Putamen (tissue), 1 donor: ENCODE results near the gene BCL11A.

Source experiments
- DNase-seq: peaks from one replicate; pipeline ENCODE4 v3.0.0-alpha.2; 2016; ENCODE audit warnings: low spot score

BCL11A gene

DNA sequence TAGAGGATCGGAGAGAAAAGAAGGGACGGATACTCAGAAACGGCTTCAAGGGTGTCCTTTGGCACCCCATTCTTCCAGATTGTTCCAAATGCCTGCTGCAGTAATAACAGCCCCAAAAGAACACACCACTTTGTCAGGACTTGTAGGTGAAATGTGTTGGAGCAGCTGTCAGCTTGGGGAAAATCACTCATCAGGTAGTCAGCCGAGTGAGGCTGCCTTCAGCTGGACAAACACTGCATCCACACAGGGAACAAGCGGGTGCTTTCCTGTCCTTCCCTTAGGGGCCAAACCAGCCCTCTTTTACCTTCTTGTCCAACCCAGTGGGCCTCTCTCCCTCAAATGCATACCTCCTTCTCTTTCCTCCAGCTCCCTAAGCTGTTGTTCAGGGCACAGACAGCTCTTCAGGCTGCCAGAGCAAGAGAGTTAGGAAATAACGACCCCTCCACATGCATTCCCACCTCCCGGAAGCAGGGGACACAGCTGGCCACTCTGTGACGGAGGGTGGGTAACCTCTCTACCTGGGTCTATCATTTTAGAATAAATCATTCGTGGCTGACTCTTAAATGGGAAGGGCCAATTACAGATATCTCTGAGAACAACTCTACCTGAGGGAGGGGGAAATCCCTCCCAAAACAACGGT is 48.1 kb downstream of the BCL11A start:
- DNase-seq = no peak

DNA sequence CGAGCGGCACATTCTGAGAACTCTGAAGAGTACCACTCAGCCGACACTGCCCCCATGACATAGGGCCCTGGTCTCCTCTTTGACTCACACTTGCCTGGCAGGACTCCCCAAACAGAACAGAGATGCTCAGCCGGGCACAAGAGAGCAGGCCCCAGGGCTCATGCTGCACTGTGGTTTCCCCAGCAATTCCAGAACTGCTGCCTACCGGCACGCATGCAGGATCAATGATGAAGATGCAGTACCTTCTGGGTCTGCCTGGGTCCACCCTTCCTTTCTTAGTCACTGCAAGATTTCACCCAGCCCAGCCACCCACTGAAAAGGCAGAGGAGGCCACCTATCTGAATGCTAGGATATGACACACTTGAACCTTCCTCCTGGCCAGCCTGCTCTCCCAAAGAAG is 49.4 kb downstream of the BCL11A start:
- DNase-seq = no peak

DNA sequence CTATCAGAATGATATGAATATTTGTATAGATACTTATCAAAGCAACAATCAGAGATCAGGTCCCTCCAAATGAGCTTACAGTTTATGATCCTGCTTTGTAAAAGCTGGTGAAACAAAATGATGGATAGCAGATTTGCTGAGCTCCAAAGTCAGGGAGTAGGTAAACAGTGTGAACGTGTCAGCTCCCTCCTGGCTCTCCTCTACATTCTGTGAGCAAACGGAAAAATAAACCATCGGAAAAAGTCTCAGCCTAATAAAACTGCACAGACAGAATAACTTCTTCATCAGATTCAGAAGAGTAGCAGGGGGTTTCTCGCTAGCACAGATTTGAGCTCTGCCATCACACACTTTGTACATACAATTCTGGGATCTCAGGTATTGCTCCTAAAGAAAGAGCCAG is 51.3 kb downstream of the BCL11A start:
- DNase-seq = no peak

DNA sequence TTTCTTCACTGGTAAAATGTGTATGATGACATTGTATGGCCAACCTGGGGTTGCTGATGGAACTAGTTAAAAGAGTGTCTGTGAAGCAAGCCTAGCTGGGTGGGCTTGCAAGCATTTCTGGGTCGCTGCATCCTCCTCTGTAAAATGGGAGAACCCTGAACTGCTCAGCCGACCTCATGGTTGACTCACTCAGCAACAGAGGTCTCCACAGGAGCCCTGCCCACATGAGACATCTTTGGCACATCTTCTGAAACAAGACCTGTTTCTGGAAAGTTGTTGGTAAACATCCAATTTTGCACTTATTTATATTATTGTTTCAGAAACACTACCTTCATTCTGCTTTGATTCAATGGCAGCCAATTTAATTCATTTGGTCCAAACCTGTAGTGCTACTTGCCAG is 52.6 kb downstream of the BCL11A start:
- no peak for DNase-seq

DNA sequence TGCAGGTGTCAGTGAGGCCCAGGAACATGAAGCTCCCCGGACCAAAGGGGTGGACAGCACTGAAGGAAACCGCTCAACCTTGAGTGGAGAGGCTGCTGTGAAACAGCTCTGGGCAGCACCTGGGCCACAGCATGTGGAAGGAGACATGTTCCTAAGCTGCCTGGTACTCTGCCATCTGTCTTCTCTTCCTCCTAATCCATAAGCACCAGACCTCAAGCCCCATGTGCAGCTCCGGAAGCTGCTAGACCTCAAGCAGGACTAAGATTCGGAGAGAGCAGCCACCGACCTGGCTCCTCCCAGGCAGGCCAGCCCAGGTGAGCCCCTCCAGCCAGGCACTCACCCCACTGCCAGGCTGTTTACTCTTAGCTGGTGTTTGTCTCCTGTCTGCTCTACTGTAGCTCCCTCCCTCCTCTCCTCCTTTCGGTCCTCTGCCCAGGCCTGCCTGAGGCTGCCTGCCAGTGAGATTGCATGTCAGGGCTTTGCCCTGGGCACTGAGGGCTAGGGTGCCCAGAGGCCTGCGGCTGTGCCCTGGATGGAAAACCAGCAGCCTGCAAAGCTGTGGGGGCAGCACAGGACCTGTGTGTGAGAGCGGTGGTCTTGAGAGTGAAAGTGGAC is 53.7 kb downstream of the BCL11A start:
- no peak for DNase-seq

DNA sequence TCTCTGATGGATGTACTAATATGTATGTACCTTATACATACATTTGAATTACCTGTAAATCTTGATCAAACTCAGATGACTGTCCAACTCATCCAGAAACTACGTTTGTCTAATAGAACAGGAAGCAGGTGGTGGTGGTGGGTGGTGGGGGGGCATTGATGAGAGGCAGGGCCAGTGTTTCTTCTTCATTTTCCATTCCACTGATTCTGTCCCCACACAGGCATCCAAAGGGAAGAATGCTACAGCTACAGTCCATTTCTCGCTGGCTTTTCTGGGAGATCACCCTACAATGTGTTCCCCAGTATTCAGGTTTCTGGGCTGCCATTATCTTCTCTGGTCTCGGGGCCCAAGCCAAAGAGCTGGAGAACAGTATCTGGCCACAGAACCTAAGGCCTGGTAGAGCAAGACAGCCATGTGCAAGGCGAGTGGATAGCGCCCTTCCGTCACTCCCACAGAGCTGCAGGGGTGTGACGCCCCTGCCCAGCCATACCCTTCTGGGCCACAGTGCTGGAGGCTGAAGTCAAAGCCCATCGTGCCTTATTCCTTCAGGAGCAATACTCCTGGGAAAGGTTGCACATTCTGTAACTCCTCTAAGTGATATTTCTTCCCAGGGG is 54.5 kb downstream of the BCL11A start:
- no peak for DNase-seq

DNA sequence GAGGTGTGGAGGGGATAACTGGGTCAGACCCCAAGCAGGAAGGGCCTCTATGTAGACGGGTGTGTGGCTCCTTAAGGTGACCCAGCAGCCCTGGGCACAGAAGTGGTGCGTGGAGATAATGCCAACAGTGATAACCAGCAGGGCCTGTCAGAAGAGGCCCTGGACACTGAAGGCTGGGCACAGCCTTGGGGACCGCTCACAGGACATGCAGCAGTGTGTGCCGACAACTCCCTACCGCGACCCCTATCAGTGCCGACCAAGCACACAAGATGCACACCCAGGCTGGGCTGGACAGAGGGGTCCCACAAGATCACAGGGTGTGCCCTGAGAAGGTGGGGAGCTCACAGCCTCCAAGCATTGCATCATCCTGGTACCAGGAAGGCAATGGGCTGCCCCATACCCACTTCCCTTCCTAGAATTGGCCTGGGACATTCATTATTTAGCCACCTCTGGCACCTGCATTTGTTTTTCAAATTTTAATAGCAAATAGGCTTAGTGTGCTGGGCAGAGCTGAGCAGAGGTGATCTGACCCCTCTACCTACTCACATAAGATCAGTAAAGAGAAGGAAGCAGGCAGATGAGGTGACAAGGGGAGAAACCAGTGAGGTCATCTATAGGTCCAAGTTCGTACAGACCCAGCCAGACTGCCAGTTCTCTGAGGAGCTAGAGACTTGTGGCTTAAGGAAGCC is 55.2 kb downstream of the BCL11A start:
- DNase-seq = no peak

DNA sequence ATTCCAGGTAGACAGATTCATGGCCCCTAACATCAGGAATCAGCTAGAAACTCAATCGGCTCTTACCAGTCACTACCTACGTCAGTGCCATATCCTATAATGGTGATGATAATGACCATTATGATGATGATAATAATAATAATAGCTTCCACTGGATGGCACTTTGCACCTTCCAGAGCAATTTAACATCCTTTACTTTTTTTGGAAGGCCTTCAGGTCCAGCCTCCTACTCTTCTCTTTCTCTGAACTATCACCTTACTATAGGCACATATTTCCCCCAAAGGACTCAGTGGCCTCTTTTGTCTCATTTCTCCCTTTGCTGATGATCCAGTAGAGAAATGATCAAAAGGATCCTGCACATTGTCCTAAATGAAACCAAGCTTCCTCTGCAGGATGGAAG is 56.0 kb downstream of the BCL11A start:
- DNase-seq = no peak

DNA sequence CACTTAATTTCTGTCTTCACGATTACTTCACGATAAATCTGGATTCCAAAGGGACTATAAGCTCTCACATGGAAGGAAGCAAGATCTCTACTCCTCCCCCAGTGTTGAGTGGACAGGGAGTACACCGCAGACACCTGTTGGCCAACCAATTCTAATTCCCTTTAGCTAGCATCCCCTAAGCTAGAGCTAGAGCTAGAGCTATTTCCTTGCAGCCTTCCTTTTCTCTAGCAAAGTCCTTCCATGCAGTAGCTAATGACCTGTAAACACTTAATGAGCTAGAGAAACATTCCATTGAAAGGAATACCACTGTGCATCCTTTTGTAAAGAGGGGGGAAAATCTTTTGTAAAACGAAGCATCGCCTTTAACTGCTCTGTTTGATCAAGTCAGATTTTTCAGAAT is 56.5 kb downstream of the BCL11A start:
- DNase-seq = no peak

DNA sequence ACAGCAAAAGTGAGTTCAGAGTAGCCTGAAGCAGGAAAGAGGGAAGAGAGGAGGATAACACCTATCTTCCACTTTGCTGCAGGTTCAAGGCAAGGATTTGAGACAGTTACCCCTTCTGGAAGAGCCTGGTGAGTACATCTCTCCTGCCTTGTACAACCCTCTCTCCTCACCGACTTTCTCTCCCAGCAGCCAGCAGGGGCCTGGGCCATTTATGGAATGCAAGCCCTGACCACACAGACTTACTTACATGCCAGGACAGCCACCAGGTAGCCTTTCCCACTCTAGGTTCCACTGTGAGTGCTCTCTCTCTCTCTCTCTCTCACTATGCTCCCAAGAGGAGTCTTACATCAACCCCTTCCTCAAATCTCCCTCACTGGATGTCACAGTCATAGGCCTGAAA is 57.0 kb downstream of the BCL11A start:
- DNase-seq = no peak

DNA sequence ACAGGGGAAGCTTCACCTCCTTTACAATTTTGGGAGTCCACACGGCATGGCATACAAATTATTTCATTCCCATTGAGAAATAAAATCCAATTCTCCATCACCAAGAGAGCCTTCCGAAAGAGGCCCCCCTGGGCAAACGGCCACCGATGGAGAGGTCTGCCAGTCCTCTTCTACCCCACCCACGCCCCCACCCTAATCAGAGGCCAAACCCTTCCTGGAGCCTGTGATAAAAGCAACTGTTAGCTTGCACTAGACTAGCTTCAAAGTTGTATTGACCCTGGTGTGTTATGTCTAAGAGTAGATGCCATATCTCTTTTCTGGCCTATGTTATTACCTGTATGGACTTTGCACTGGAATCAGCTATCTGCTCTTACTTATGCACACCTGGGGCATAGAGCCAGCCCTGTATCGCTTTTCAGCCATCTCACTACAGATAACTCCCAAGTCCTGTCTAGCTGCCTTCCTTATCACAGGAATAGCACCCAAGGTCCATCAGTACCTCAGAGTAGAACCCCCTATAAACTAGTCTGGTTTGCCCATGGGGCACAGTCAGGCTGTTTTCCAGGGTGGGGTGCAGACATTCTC is 58.3 kb downstream of the BCL11A start:
- DNase-seq = no peak

DNA sequence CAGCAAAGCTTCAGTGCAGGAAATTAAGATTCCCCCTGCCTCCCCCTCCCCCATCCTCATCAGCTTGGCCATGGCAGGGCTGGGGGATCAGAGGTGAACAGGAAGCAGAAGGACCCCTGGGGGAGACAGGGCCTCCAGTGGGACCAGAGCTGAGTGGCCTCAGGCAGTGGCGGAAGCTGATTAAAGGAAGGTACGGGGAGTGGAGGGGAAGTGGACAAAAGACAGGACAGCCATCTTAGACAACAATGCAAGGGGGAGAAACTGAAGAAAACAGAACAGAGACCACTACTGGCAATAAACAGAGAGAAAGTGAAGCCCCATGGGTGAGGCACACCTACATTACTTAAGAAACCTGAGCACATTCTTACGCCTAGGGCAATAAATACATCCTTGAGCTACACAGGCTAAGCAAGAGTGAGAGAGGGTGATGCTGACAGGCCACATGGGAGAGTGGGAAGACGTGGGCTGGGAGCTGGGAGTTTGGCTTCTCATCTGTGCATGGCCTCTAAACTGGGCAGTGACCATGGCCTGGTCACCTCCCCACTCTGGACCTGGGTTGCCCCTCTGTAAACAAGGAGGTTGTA is 59.6 kb downstream of the BCL11A start:
- DNase-seq = no peak

DNA sequence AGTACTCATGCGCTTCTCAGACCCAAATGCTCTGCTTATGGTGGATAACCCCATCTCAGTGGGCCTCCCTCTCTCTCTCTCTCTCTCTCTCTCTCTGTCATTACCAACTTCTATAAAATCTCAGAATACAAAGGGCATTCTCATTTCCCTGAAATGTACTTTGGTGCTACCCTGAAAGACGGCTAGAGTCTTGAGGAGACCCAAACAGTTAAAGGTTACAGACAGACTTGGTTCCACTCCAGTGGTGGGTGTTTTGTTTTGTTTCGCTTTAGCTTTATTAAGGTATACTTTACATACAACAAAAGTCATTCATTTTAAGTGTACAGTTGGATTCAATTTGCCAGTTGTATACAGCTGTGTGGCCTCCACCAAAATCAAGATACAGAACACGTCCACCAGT is 60.9 kb downstream of the BCL11A start:
- no peak for DNase-seq

DNA sequence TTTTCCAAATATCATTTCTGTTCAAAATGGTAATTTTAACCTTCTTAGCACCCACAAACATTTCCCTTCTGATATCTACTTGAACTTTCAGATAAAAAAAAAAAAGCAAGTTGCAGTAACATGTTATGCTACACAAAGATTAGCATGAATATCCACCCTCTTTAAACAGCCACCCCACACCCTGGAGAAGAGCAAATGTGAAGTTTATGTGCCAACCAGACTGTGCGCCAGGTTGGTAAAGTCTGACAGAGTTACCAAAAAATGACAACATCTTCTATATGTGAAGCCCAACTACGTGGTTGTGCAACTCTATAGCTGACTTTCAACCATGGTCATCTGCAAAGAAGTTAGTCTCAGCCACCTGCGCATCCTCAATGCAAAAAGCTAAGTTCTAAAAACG is 62.6 kb downstream of the BCL11A start:
- no peak for DNase-seq

DNA sequence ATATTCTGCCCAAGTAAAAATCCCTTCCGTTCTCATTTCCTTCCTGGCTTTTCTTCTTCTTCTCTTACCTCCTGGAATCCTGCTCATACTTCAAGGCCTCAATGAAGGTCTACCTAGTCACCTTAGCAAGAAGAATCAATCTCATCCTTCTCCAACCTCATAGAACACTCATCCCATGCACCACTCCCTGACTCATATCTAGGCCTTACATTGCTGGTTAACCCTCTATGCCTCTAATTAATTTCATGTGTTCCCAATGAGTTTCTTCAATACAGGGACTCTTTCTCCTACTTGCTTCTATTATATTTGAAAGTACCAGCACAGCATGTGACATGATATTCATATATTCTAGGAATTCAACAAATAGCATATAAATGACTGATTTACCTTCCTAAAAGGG is 63.0 kb downstream of the BCL11A start:
- no peak for DNase-seq

DNA sequence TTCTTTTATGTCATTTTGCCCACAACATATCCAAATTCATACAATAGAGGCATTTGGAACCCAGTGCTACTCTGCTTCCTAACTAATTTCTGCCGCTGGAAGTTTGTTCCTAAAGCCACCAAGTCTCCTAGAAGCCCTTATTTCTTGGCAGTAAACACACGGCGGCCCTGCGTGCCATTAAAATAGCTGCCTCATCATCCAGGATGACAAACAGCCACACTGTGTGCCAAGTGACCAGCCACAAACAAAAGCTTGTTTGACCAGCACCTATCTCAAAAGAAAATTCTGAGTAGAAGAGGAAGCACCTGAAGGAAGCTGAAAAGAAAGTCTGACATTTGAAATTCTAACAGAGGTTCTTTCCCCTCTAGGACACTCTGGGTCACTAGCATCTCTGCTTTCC is 64.2 kb downstream of the BCL11A start:
- DNase-seq = no peak

DNA sequence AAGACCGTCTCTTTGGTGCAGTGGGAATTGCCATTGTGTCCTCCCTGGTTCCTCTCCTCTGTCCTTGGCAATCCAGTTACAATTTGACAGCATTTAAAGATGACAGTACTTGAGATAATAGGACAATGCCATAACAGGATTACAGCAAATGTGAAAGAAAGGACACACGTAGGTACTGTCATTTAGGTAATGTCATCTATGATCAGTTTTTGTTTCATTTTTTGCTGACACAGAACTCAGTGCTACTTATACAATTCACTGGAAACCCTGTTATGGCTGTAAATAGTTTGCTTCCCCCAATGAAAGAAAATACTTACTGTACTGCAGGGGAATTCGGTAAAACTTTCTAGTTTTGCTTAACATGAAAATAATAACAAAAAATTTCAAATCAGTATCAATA is 65.2 kb downstream of the BCL11A start:
- no peak for DNase-seq

DNA sequence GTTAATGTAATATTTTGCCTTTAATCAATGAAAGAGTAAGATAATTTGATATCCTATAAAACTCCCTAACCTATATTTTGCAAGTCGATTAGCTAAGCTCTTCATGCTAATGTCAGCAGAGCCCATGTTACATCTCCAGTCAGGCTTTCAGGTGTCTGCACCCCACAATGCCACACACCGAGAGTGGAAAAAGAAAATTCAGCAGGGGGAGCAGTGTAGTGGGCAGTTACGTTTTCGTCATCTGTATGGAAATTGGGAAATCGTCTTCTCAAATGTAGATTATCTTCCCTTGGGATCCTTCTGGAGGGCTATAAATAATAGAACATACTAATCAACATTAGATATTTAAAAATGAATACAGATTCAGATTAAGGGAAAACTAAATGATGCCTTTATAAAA is 66.3 kb downstream of the BCL11A start:
- DNase-seq = no peak

DNA sequence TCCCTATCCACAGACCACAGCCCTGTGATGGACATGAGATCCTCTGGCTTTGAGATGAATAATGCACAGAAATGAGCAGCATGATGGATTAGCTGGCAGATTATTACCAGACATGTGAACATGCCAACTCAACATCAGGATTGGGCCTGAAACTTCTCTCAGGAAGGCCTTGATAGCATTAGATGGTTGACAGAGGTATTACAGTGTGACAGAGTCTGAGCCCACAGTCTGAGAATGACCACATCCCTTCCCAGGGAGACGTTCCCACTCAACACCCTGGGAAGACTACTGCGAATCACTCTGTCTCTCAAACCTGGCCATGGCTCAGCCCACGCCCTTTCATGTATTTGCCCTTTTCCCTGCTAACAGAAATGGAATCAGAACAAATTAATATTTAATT is 66.9 kb downstream of the BCL11A start:
- no peak for DNase-seq

DNA sequence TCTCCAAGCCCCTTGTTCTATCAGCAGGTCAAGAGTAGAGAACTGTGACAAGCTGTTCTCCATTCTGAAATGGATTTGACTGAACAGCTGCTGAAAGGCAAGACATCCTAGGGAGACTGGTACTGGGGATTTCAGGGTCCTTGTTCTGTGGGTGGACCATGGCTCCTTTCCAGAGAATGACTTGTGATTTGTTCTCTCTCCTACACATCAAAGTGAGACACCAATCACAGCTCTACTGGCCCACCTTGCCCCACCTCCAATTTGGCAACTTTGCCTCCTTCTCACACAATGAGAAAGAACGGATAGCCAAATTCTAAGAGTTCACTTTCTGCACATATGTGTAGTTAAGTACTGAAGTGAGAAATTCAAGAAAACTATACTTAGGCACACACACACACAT is 67.4 kb downstream of the BCL11A start:
- DNase-seq = no peak

DNA sequence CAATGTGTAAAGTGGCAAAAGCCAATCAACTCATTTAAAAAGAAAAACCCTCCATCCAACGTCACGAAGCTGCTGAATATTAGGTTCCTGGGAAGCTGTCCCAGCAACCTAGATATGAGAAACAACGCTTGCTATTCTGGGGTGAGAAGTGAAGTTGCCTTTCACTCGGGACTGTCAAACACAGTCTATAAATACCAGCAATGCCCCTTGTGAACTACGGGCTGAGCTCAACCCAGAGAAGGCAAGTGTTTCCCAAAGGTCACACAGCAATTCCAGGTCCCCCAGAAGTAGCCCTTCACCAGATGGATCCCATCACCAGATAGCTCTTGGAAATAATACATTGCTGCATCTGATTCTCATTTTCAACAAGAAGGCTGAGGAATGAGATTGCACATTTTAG is 67.9 kb downstream of the BCL11A start:
- DNase-seq = no peak

DNA sequence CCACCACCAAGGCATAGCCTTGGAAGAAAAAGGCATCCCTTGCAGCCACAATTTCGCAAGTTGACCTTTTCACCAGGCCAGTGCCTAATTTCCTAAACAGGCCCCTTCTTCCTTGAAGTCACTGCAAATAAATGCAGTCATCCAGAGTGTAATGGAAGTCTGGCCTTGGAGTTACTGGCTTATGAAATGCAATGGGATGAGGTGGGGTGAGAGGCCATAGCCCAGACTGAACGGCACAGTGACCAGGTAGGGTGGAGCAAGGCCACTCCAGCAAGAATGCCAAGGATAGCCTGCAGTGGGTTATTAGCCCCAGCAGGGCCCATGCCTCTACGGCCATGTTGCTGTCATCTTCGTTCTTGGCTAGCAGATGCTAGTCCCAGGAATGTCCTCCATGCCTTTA is 68.4 kb downstream of the BCL11A start:
- DNase-seq = no peak
